OCI-LY7 (cell line): Measurements from ENCODE around the gene TGM1.

ENCODE experiments used
- CTCF ChIP-seq: fragments of 200-600 bp; sonication (generic); conservative IDR thresholded peaks from 2 replicates; pipeline ENCODE4 v1.5.1; 2014; ENCODE audit warnings: mild to moderate bottlenecking, antibody characterized with exemption, low read length, moderate library complexity, mixed read lengths
- EZH2phosphoT487 ChIP-seq: fragments of 200-600 bp; sonication (generic); IDR thresholded peaks from 2 replicates; pipeline ENCODE4 v1.6.1; 2018; ENCODE audit warnings: low read depth, borderline replicate concordance, mild to moderate bottlenecking, mixed run types, antibody characterized with exemption, low read length, moderate library complexity, mixed read lengths

DNA sequence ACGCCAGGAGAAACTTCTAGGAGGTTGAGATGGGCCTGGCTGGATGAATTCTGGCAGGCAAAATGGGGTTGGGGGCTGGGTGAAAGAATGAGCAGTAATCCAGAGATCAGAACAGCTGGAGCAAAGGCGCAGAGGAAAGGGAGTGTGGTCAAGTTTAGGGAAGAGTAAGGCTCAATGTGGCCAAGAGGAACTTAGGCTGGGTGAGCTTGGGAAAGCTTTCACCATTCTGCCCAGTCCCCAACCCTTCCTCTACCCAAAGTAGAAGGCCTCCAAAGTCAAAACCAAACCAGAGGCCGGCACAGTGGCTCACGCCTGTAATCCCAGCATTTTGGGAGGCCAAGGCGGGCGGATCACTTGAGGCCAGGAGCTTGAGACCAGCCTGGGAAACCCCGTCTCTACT lies 18.7 kb upstream of the TGM1 start:
- TF ChIP-seq CTCF, result no peak
- no peak for TF ChIP-seq EZH2phosphoT487
